ENCODE results near the gene SNRK. TPM values are rescaled to one million over a fixed set of nuclear protein-coding genes. Genes with fewer than 3 reads are reported as not detected.

Gene SNRK
- total RNA-seq, 1 donor from 2014 or later, result 21.3 TPM

- Mint-ChIP-seq H3K36me3 (ENCODE audit: unreplicated experiment) (no peaks in the 10 kb centered on the region), H3K9me3 (ENCODE audit: unreplicated experiment) (no peaks in the 10 kb centered on the region), H3K4me1 (ENCODE audit: low read depth, unreplicated experiment) (no peaks in the 10 kb centered on the region), H3K4me3 (ENCODE audit: unreplicated experiment) (no peak overlapping the region), H3K27me3 (ENCODE audit: unreplicated experiment) (peaks cover 2% of the 10 kb centered on the region), H3K27ac (ENCODE audit: unreplicated experiment) (no peak overlapping the region)
- no peak for DNase-seq
- no peak for TF ChIP-seq CTCF (IDR thresholded peaks at IDR 0.05; ENCODE audit: partially characterized antibody, unreplicated experiment)
These were observed 12.0 kb downstream of the SNRK start for GRCh38 chr3:43298292-43298691.

GRCh38 chr3:43298761-43299160 is 12.4 kb downstream of the SNRK start:
- no peak for TF ChIP-seq CTCF (IDR thresholded peaks at IDR 0.05; ENCODE audit: partially characterized antibody, unreplicated experiment)
- no peaks in the 10 kb centered on the region for H3K9me3 Mint-ChIP-seq (ENCODE audit: unreplicated experiment)
- H3K4me3 Mint-ChIP-seq (ENCODE audit: unreplicated experiment), result no peak overlapping the region
- H3K27me3 Mint-ChIP-seq (ENCODE audit: unreplicated experiment), result peaks cover 2% of the 10 kb centered on the region
- H3K4me1 Mint-ChIP-seq (ENCODE audit: low read depth, unreplicated experiment), result no peaks in the 10 kb centered on the region
- no peaks in the 10 kb centered on the region for H3K36me3 Mint-ChIP-seq (ENCODE audit: unreplicated experiment)
- DNase-seq, result no peak
- H3K27ac Mint-ChIP-seq (ENCODE audit: unreplicated experiment), result no peak overlapping the region

GRCh38 chr3:43302116-43302880 is 16.0 kb downstream of the SNRK start:
- no peaks in the 10 kb centered on the region for H3K36me3 Mint-ChIP-seq (ENCODE audit: unreplicated experiment)
- H3K4me3 Mint-ChIP-seq (ENCODE audit: unreplicated experiment), result no peak overlapping the region
- no peak for TF ChIP-seq CTCF (IDR thresholded peaks at IDR 0.05; ENCODE audit: partially characterized antibody, unreplicated experiment)
- DNase-seq, result no peak
- H3K27ac Mint-ChIP-seq (ENCODE audit: unreplicated experiment), result no peak overlapping the region
- H3K4me1 Mint-ChIP-seq (ENCODE audit: low read depth, unreplicated experiment), result no peaks in the 10 kb centered on the region
- H3K9me3 Mint-ChIP-seq (ENCODE audit: unreplicated experiment), result no peaks in the 10 kb centered on the region
- peaks cover 2% of the 10 kb centered on the region for H3K27me3 Mint-ChIP-seq (ENCODE audit: unreplicated experiment)

GRCh38 chr3:43304126-43304525 is 17.8 kb downstream of the SNRK start:
- Mint-ChIP-seq H3K27ac (ENCODE audit: unreplicated experiment) (no peak overlapping the region), H3K4me1 (ENCODE audit: low read depth, unreplicated experiment) (no peaks in the 10 kb centered on the region), H3K9me3 (ENCODE audit: unreplicated experiment) (no peaks in the 10 kb centered on the region), H3K27me3 (ENCODE audit: unreplicated experiment) (no peaks in the 10 kb centered on the region), H3K36me3 (ENCODE audit: unreplicated experiment) (peaks cover 5% of the 10 kb centered on the region), H3K4me3 (ENCODE audit: unreplicated experiment) (no peak overlapping the region)
- TF ChIP-seq CTCF (IDR thresholded peaks at IDR 0.05; ENCODE audit: partially characterized antibody, unreplicated experiment), result no peak
- DNase-seq, result no peak

- no peak overlapping the region for H3K27ac Mint-ChIP-seq (ENCODE audit: unreplicated experiment)
- DNase-seq, result no peak
- H3K9me3 Mint-ChIP-seq (ENCODE audit: unreplicated experiment), result no peaks in the 10 kb centered on the region
These were observed 20.9 kb downstream of the SNRK start for GRCh38 chr3:43307226-43307625.

More at GRCh38 chr3:43307226-43307625, 20.9 kb downstream of the SNRK start:
- H3K27me3 Mint-ChIP-seq (ENCODE audit: unreplicated experiment), result no peaks in the 10 kb centered on the region
- H3K36me3 Mint-ChIP-seq (ENCODE audit: unreplicated experiment), result peaks cover 5% of the 10 kb centered on the region
- no peak for TF ChIP-seq CTCF (IDR thresholded peaks at IDR 0.05; ENCODE audit: partially characterized antibody, unreplicated experiment)
- no peaks in the 10 kb centered on the region for H3K4me1 Mint-ChIP-seq (ENCODE audit: low read depth, unreplicated experiment)
- H3K4me3 Mint-ChIP-seq (ENCODE audit: unreplicated experiment), result no peak overlapping the region
